Activated CD8-positive, alpha-beta T cell treated with anti-CD3 and anti-CD28 coated beads for 36 hours (primary cell): ENCODE data around the gene C12orf75. TPM values are rescaled to one million over a fixed set of nuclear protein-coding genes. Genes with fewer than 3 reads are reported as not detected.
"Not testable (repeated sequence)": the region's sequence is repeated elsewhere in the genome, so short reads cannot be mapped to it uniquely, and the experiment has no call there.

Experiments used
- ATAC-seq: fragments of 200-7000 bp; cut with Tn5 transposase; one replicate; pipeline ENCODE4 v1.10.0; 2021; ENCODE audit warnings: mild to moderate bottlenecking, moderate library complexity
- CTCF ChIA-PET: fragments of 350-600 bp; sonication (Branson Sonifier 250); formaldehyde crosslinking; loops from one replicate; lab custom pipeline; 2021; ENCODE audit warnings: antibody characterized with exemption; lab: Charles Lee
- POLR2A ChIA-PET: fragments of 350-600 bp; sonication (Branson Sonifier 250); formaldehyde crosslinking; loops from one replicate; lab custom pipeline; 2021; ENCODE audit warnings: antibody characterized with exemption; lab: Charles Lee
- DNase-seq: peaks from one replicate; pipeline ENCODE4 v3.0.0-alpha.2; 2020
- H3K27ac Mint-ChIP-seq: one replicate; pipeline ENCODE4 v1.8.0; 2021; ENCODE audit warnings: mild to moderate bottlenecking, mixed read lengths
- H3K27me3 Mint-ChIP-seq: one replicate; pipeline ENCODE4 v1.8.0; 2021; ENCODE audit warnings: mixed read lengths
- H3K36me3 Mint-ChIP-seq: one replicate; pipeline ENCODE4 v1.8.0; 2021; ENCODE audit warnings: low read depth, mixed read lengths
- H3K4me1 Mint-ChIP-seq: one replicate; pipeline ENCODE4 v1.8.0; 2021; ENCODE audit warnings: low read depth, mixed read lengths
- H3K4me3 Mint-ChIP-seq: one replicate; pipeline ENCODE4 v1.8.0; 2021; ENCODE audit warnings: mild to moderate bottlenecking, moderate library complexity, mixed read lengths
- H3K9me3 Mint-ChIP-seq: one replicate; pipeline ENCODE4 v1.8.0; 2021; ENCODE audit warnings: mixed read lengths
- intact Hi-C: fragments of 100-400 bp; cut with micrococcal nuclease; formaldehyde crosslinking; loops from one replicate; pipeline ENCODE4 v1.10.0; 2022
- total RNA-seq, 2 experiments: library from RNA; stranded (reverse); gene quantifications; one replicate each; pipeline ENCODE4 v1.2.3, GENCODE V29; 2021
- TF ChIP-seq, protein P1 (sequence below): fragments of 200-600 bp; IDR thresholded peaks from one replicate; pipeline ENCODE4 v1.8.0; 2022; ENCODE audit warnings: antibody characterized with exemption, mild to moderate bottlenecking

C12orf75 gene
- total RNA-seq, 2 experiments from 2014 or later = 62.0 to 66.9 TPM

DNA sequence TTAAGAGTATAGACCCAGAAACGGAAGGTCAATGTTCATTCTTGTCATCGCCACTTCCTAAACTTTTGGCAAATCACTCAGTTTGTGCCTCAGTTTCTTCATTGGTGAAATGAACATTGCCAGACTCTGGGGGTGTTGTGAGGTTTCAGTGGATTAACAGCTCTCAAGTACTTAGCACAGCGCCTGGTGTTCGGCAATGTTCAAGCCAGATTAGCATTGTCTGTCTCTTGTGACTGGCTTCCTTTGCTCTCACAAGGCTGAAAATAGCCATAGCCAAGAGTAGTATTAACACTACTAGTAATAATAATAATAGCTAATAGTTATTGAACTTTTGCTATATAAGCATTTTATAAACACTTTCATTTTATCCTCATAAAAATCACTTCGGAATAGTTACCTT lies 71.9 kb downstream of the C12orf75 start:
- ATAC-seq (no peak), DNase-seq (no peak)
- peaks cover 9% of the 10 kb centered on the region for H3K36me3 Mint-ChIP-seq
- peaks cover 12% of the 10 kb centered on the region for H3K9me3 Mint-ChIP-seq
- TF ChIP-seq, protein P1, sequence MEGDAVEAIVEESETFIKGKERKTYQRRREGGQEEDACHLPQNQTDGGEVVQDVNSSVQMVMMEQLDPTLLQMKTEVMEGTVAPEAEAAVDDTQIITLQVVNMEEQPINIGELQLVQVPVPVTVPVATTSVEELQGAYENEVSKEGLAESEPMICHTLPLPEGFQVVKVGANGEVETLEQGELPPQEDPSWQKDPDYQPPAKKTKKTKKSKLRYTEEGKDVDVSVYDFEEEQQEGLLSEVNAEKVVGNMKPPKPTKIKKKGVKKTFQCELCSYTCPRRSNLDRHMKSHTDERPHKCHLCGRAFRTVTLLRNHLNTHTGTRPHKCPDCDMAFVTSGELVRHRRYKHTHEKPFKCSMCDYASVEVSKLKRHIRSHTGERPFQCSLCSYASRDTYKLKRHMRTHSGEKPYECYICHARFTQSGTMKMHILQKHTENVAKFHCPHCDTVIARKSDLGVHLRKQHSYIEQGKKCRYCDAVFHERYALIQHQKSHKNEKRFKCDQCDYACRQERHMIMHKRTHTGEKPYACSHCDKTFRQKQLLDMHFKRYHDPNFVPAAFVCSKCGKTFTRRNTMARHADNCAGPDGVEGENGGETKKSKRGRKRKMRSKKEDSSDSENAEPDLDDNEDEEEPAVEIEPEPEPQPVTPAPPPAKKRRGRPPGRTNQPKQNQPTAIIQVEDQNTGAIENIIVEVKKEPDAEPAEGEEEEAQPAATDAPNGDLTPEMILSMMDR = no peak
- H3K27ac Mint-ChIP-seq = no peak overlapping the region
- intact Hi-C loops = no loop called here
- POLR2A ChIA-PET = no interaction called here
- no peaks in the 10 kb centered on the region for H3K4me1 Mint-ChIP-seq
- H3K4me3 Mint-ChIP-seq = no peak overlapping the region
- H3K27me3 Mint-ChIP-seq = no peaks in the 10 kb centered on the region
- CTCF ChIA-PET = no interaction called here

DNA sequence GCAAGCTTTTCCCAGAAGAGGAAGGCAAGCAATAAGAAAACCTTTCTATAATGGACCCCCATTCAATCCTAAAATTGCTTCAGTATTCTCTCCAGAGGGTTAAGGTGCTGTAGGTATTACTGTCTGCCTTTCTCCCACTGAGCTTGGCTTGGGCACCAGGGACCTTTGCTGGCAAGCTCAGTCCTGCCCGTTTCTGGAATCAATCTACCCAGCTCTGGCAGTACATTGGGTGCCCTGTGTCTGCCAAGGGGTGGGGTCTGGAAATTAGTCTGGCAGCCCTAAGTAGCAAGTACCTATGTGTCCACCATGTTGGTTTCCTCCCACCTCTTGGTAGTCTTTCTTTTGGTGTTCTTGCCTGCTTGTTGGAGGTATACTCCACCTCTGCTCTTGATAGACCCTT lies 72.6 kb downstream of the C12orf75 start:
- ATAC-seq (no peak), DNase-seq (no peak)
- Mint-ChIP-seq H3K27ac (no peak overlapping the region), H3K36me3 (peaks cover 8% of the 10 kb centered on the region), H3K4me3 (no peak overlapping the region), H3K27me3 (no peaks in the 10 kb centered on the region), H3K9me3 (peaks cover 10% of the 10 kb centered on the region), H3K4me1 (no peaks in the 10 kb centered on the region)
- intact Hi-C loops = no loop called here
- TF ChIP-seq, protein P1 = no peak
- POLR2A ChIA-PET = no interaction called here
- CTCF ChIA-PET = no interaction called here

DNA sequence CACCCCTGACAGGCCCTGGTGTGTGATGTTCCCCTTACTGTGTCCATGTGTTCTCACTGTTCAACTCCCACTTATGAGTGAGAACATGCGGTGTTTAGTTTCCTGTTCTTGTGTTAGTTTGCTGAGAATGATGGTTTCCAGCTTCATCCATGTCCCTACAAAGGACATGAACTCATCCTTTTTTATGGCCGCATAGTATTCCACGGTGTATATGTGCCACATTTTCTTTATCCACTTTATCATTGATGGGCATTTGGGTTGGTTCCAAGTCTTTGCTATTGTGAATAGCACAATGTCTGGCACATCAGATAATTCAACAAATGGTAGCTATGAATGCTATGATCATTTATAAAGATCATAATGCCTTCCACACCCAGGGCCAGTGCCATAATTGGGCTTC lies 73.6 kb downstream of the C12orf75 start:
- DNase-seq, ATAC-seq, POLR2A ChIA-PET, H3K27me3 Mint-ChIP-seq, CTCF ChIA-PET, H3K9me3 Mint-ChIP-seq, H3K27ac Mint-ChIP-seq, H3K4me1 Mint-ChIP-seq, intact Hi-C loops, H3K4me3 Mint-ChIP-seq, H3K36me3 Mint-ChIP-seq: not testable (repeated sequence)

DNA sequence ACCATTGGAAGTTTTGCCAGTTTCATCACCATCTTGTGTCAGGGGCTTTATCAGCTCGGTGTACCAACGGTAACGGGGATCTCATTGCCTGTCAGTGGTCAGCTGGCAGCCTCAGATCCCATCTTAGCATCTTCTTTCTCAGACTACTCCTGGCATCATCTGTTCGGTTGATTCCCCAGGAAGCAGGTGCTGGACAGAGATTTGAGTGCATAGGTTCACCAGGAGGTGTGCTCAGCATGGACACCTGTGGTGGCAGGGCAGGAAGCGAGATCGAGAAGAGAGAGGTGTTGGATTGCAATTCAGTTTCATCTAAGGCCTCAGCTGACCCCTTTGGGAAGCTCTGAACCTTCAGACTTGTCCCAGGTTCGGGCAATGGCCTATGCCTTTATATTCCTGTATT lies 76.0 kb downstream of the C12orf75 start:
- H3K9me3 Mint-ChIP-seq = no peaks in the 10 kb centered on the region
- DNase-seq = no peak
- ATAC-seq = no peak
- H3K27me3 Mint-ChIP-seq = no peaks in the 10 kb centered on the region
- no peaks in the 10 kb centered on the region for H3K36me3 Mint-ChIP-seq
- TF ChIP-seq, protein P1 = no peak
- H3K4me3 Mint-ChIP-seq = no peak overlapping the region
- ChIA-PET POLR2A (no interaction called here), CTCF (interaction anchor here (1.7 kb wide), 1 partner anchor 14 kb away, joined by 5 read pairs; no protein-coding TSS in a partner anchor)
- intact Hi-C loops = no loop called here
- H3K27ac Mint-ChIP-seq = no peak overlapping the region
- H3K4me1 Mint-ChIP-seq = peaks cover 15% of the 10 kb centered on the region

DNA sequence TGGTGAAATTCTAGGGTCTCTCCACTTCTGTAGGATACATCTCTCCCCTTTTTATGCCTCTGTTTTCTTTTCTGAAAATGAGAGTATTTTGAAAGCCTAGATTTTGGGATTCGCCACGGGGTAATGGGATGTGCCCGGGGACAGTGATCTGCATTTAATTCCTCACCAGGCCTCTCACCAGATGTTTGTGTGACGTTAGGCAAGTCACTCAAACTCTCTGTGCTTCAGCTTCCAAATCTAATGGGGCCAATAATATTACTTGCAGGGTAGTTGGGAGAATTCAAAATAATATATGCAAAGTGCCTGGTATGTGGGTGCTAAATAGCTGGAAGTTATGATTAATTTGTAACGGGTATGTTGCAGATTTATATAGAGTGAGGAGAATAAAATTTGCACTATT lies 78.8 kb downstream of the C12orf75 start:
- DNase-seq (no peak), ATAC-seq (no peak)
- TF ChIP-seq, protein P1 = no peak
- H3K4me1 Mint-ChIP-seq = peaks cover 15% of the 10 kb centered on the region
- H3K27me3 Mint-ChIP-seq = no peaks in the 10 kb centered on the region
- H3K9me3 Mint-ChIP-seq = no peaks in the 10 kb centered on the region
- no peaks in the 10 kb centered on the region for H3K36me3 Mint-ChIP-seq
- H3K27ac Mint-ChIP-seq = no peak overlapping the region
- POLR2A ChIA-PET = no interaction called here
- intact Hi-C loops = no loop called here
- H3K4me3 Mint-ChIP-seq = no peak overlapping the region
- CTCF ChIA-PET = interaction anchor here (1.6 kb wide), 1 partner anchor 12 kb away, joined by 10 read pairs; no protein-coding TSS in a partner anchor
